K562 (cell line): ENCODE results near the gene LY6G6F. TPM values are rescaled to one million over a fixed set of nuclear protein-coding genes. Genes with fewer than 3 reads are reported as not detected.

ENCODE experiments used
- BCOR ChIP-seq: fragments of 450-650 bp; IDR thresholded peaks from 2 replicates; pipeline ENCODE4 v1.6.1; 2016
- BDP1 ChIP-seq: IDR thresholded peaks from 3 replicates; pipeline ENCODE4 v1.6.1; 2011; ENCODE audit not compliant: insufficient read length, insufficient read depth
- KDM4B ChIP-seq, 2 experiments: fragments of 450-650 bp in 1 of 2; sonication (generic) in 1 of 2; IDR thresholded peaks; 2 replicates each; pipeline ENCODE4 v1.6.1; 2016 to 2017; ENCODE audit warnings: borderline replicate concordance in 2 of 2, antibody characterized with exemption in 1 of 2, low read depth in 1 of 2, mild to moderate bottlenecking in 1 of 2
- KLF6 ChIP-seq: fragments of 250-450 bp; sonication (Bioruptor Pico); IDR thresholded peaks from 2 replicates; pipeline ENCODE4 v1.4.0; 2020; ENCODE audit warnings: mild to moderate bottlenecking, moderate library complexity, borderline replicate concordance
- POLR2G ChIP-seq: fragments of 200-400 bp; formaldehyde crosslinking; IDR thresholded peaks from 2 replicates; pipeline ENCODE4 v1.6.1; 2017; ENCODE audit warnings: low read depth, mild to moderate bottlenecking, antibody characterized with exemption, low read length, moderate library complexity
- ZBTB17 ChIP-seq: fragments of 450-650 bp; formaldehyde crosslinking; IDR thresholded peaks from 2 replicates; pipeline ENCODE4 v1.4.0; 2020; ENCODE audit warnings: mild to moderate bottlenecking
- ZNF143 ChIP-seq: sonication (generic); formaldehyde crosslinking; IDR thresholded peaks from 2 replicates; pipeline ENCODE4 v1.9.0; 2022; ENCODE audit warnings: mild to moderate bottlenecking, missing genetic modification reagents
- polyA plus RNA-seq, 8 experiments: library from polyadenylated mRNA; depleted of rRNA in 4 of 8; stranded (reverse) in 5 of 8; unstranded in 3 of 8; fragments of >200 nt; fragmentation: Nextera tagmentation in 2 of 8; fragmentation: Illumina TruSeq in 1 of 8; extraction: Ambion mirVana in 2 of 8; extraction: Trizol in 1 of 8; gene quantifications; 2 replicates each; pipeline versions ENCODE4 v1.2.1 to v1.2.3, GENCODE V29; 2011 to 2014; ENCODE audit warnings: inconsistent platforms in 1 of 8, missing spikeins in 1 of 8
- total RNA-seq, 7 experiments: library from RNA; depleted of rRNA in 6 of 7; stranded (reverse); fragments of >200 nt in 6 of 7; fragmentation: Illumina TruSeq in 2 of 7; extraction: Trizol in 2 of 7; gene quantifications; 2 replicates each; pipeline versions ENCODE4 v1.2.1 to v1.2.3, GENCODE V29; 2011 to 2021; ENCODE audit warnings: low replicate concordance in 1 of 7
- TF ChIP-seq, protein P1 (sequence below), 2 experiments: fragments of 450-650 bp; IDR thresholded peaks; 2 replicates each; pipeline ENCODE4 v1.6.1; 2016; ENCODE audit warnings: mild to moderate bottlenecking in 2 of 2, borderline replicate concordance in 1 of 2, low read depth in 1 of 2, moderate library complexity in 1 of 2
- TF ChIP-seq, protein P2 (sequence below): fragments of 450-650 bp; formaldehyde crosslinking; IDR thresholded peaks from 2 replicates; pipeline ENCODE4 v1.4.0; 2020; ENCODE audit warnings: mild to moderate bottlenecking, mixed read lengths
- TF ChIP-seq, protein P3 (sequence below), 2 experiments: IDR thresholded peaks; 2 replicates each; pipeline ENCODE4 v1.6.1; 2012; ENCODE audit warnings: improper control_type of control experiment in 2 of 2, low read depth in 2 of 2, low read length in 2 of 2, borderline replicate concordance in 1 of 2
- TF ChIP-seq, protein P4 (sequence below): fragments of 450-650 bp; IDR thresholded peaks from 2 replicates; pipeline ENCODE4 v1.6.1; 2016; ENCODE audit warnings: borderline replicate concordance
- TF ChIP-seq, protein P5 (sequence below): sonication (generic); formaldehyde crosslinking; IDR thresholded peaks from 2 replicates; pipeline ENCODE4 v1.9.0; 2022; ENCODE audit warnings: mild to moderate bottlenecking, missing genetic modification reagents

Gene LY6G6F
- total and polyA plus RNA-seq, 9 of the 15 experiments (the other 6 are each of a cell fraction or from before 2014, with no cell fraction given) = 0.14 to 0.50 (median 0.28) TPM; not detected in 2

DNA sequence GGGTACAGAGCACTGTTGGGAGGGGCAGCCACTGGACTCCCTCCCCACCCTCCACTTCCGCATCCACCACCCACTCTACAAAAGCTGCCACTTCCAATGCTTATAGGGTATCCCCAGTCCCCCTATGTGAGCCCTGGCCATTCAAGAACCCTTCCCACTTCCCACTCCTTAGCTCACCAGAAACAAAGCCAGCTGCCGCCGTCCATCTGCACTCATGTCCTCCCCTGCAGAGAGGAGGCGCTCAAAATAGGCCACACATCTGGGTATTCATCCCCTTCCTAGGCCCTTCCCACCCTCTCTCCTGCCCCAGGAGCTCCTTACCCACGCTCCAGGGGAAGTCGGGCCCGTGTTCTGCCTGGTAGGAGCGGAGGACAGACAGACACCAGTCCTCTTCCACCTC, 19.3 kb upstream of the LY6G6F start (continued):
- TF ChIP-seq, protein P1, sequence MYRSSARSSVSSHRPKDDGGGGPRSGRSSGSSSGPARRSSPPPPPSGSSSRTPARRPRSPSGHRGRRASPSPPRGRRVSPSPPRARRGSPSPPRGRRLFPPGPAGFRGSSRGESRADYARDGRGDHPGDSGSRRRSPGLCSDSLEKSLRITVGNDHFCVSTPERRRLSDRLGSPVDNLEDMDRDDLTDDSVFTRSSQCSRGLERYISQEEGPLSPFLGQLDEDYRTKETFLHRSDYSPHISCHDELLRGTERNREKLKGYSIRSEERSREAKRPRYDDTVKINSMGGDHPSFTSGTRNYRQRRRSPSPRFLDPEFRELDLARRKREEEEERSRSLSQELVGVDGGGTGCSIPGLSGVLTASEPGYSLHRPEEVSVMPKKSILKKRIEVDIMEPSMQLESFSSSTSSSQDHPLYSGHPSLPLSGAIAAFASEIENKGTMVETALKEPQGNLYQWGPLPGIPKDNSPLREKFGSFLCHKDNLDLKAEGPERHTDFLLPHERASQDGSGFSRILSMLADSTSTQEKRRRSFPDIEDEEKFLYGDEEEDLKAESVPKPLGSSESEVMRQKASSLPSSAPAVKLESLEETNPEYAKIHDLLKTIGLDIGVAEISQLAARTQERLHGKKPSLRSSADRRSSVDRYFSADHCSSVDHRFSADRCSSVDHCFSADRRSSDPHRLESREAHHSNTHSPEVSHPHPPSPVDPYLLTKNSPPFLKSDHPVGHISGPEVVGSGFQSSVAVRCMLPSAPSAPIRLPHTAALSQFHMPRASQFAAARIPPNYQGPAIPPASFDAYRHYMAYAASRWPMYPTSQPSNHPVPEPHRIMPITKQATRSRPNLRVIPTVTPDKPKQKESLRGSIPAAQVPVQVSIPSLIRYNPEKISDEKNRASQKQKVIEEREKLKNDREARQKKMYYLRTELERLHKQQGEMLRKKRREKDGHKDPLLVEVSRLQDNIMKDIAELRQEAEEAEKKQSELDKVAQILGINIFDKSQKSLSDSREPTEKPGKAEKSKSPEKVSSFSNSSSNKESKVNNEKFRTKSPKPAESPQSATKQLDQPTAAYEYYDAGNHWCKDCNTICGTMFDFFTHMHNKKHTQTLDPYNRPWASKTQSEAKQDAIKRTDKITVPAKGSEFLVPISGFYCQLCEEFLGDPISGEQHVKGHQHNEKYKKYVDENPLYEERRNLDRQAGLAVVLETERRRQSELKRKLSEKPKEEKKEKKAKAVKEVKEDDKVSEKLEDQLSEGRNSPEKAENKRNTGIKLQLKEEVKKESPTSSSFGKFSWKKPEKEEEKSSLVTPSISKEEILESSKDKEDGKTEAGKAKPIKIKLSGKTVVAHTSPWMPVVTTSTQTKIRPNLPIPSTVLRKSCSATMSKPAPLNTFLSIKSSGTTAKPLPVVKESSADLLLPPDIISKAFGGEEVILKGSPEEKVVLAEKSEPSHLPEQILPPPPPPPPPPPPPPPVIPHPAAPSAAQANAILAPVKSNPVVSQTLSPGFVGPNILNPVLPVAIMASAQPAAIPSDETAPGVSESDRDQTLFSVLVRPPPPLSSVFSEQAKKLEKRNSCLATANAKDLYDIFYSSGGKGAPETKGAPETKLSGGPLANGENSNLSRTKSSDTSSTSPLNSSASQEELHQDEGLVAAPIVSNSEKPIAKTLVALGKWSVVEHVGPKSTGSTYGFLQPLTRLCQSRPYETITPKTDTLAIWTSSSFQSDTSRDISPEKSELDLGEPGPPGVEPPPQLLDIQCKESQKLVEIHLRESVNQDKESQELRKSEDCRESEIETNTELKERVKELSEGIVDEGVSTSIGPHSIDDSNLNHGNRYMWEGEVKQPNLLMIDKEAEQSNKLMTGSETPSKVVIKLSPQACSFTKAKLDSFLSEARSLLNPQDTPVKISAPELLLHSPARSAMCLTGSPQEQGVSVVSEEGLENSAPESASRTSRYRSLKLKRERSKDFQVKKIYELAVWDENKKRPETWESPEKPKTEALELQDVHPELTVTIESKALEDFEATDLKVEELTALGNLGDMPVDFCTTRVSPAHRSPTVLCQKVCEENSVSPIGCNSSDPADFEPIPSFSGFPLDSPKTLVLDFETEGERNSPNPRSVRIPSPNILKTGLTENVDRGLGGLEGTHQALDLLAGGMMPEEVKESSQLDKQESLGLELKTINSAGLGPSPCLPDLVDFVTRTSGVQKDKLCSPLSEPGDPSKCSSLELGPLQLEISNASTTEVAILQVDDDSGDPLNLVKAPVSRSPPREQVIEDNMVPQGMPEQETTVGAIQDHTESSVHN (IDR thresholded peaks at IDR 0.05; ENCODE audit: borderline replicate concordance in 1 of 2, low read depth in 1 of 2) = no peak
- TF ChIP-seq BCOR (no peak), KDM4B (IDR thresholded peaks at IDR 0.05; ENCODE audit: borderline replicate concordance in 2 of 2, low read depth in 1 of 2) (no peak), BDP1 (no peak), POLR2G (0 out of 2 replicates have a peak, but pooled peaks have one; percentile 39), KLF6 (CRISPR knock-in tag) (no peak), ZNF143 (CRISPR knock-in tag) (no peak), ZBTB17 (CRISPR knock-in tag) (no peak)
- TF ChIP-seq, protein P2, sequence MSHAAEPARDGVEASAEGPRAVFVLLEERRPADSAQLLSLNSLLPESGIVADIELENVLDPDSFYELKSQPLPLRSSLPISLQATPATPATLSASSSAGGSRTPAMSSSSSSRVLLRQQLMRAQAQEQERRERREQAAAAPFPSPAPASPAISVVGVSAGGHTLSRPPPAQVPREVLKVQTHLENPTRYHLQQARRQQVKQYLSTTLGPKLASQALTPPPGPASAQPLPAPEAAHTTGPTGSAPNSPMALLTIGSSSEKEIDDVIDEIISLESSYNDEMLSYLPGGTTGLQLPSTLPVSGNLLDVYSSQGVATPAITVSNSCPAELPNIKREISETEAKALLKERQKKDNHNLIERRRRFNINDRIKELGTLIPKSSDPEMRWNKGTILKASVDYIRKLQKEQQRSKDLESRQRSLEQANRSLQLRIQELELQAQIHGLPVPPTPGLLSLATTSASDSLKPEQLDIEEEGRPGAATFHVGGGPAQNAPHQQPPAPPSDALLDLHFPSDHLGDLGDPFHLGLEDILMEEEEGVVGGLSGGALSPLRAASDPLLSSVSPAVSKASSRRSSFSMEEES (CRISPR knock-in tag) = no peak
- TF ChIP-seq, protein P3, sequence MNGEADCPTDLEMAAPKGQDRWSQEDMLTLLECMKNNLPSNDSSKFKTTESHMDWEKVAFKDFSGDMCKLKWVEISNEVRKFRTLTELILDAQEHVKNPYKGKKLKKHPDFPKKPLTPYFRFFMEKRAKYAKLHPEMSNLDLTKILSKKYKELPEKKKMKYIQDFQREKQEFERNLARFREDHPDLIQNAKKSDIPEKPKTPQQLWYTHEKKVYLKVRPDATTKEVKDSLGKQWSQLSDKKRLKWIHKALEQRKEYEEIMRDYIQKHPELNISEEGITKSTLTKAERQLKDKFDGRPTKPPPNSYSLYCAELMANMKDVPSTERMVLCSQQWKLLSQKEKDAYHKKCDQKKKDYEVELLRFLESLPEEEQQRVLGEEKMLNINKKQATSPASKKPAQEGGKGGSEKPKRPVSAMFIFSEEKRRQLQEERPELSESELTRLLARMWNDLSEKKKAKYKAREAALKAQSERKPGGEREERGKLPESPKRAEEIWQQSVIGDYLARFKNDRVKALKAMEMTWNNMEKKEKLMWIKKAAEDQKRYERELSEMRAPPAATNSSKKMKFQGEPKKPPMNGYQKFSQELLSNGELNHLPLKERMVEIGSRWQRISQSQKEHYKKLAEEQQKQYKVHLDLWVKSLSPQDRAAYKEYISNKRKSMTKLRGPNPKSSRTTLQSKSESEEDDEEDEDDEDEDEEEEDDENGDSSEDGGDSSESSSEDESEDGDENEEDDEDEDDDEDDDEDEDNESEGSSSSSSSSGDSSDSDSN (IDR thresholded peaks at IDR 0.05; ENCODE audit: borderline replicate concordance in 1 of 2, low read depth in 2 of 2, low read length in 2 of 2) = no peak
- TF ChIP-seq, protein P4, sequence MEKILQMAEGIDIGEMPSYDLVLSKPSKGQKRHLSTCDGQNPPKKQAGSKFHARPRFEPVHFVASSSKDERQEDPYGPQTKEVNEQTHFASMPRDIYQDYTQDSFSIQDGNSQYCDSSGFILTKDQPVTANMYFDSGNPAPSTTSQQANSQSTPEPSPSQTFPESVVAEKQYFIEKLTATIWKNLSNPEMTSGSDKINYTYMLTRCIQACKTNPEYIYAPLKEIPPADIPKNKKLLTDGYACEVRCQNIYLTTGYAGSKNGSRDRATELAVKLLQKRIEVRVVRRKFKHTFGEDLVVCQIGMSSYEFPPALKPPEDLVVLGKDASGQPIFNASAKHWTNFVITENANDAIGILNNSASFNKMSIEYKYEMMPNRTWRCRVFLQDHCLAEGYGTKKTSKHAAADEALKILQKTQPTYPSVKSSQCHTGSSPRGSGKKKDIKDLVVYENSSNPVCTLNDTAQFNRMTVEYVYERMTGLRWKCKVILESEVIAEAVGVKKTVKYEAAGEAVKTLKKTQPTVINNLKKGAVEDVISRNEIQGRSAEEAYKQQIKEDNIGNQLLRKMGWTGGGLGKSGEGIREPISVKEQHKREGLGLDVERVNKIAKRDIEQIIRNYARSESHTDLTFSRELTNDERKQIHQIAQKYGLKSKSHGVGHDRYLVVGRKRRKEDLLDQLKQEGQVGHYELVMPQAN = no peak
- TF ChIP-seq, protein P5, sequence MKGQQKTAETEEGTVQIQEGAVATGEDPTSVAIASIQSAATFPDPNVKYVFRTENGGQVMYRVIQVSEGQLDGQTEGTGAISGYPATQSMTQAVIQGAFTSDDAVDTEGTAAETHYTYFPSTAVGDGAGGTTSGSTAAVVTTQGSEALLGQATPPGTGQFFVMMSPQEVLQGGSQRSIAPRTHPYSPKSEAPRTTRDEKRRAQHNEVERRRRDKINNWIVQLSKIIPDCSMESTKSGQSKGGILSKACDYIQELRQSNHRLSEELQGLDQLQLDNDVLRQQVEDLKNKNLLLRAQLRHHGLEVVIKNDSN = no peak
